Stimulated activated CD4-positive, alpha-beta T cell treated with anti-CD3 and anti-CD28 coated beads, Interleukin-4, amount 100 ng/mL, for 4 hours (primary cell): ENCODE results near the gene GRHL3.

Experiments used
- DNase-seq, 2 experiments: peaks; one replicate each; pipeline ENCODE4 v3.0.0-alpha.2; 2020

GRHL3 gene

GRCh38 chr1:24293392-24294227 is 25.5 kb upstream of the GRHL3 start:
- DNase-seq: no peak

- DNase-seq: no peak
Measured at GRCh38 chr1:24294228-24294672, 24.9 kb upstream of the GRHL3 start.

- DNase-seq: no peak
Measured at GRCh38 chr1:24294716-24295371, 24.3 kb upstream of the GRHL3 start.

GRCh38 chr1:24295535-24295934 is 23.6 kb upstream of the GRHL3 start:
- DNase-seq: no peak

GRCh38 chr1:24297187-24297851 is 21.8 kb upstream of the GRHL3 start:
- DNase-seq: no peak

- no peak for DNase-seq
Measured at GRCh38 chr1:24297852-24298232, 21.3 kb upstream of the GRHL3 start.

- no peak for DNase-seq
Measured at GRCh38 chr1:24298606-24299005, 20.6 kb upstream of the GRHL3 start.

GRCh38 chr1:24299901-24300300 is 19.3 kb upstream of the GRHL3 start:
- DNase-seq: no peak

GRCh38 chr1:24300971-24301784 is 18.0 kb upstream of the GRHL3 start:
- no peak for DNase-seq

- no peak for DNase-seq
Measured at GRCh38 chr1:24301785-24302175, 17.4 kb upstream of the GRHL3 start.

- DNase-seq: no peak
Measured at GRCh38 chr1:24302209-24302611, 16.9 kb upstream of the GRHL3 start.

GRCh38 chr1:24303600-24303999 is 15.6 kb upstream of the GRHL3 start:
- no peak for DNase-seq

GRCh38 chr1:24304763-24305162 is 14.4 kb upstream of the GRHL3 start:
- DNase-seq: no peak

GRCh38 chr1:24308365-24309015 is 10.7 kb upstream of the GRHL3 start:
- no peak for DNase-seq

GRCh38 chr1:24309762-24310485 is 9.2 kb upstream of the GRHL3 start:
- DNase-seq: no peak

GRCh38 chr1:24311234-24311633 is 7.9 kb upstream of the GRHL3 start:
- DNase-seq: no peak

GRCh38 chr1:24311741-24312140 is 7.4 kb upstream of the GRHL3 start:
- DNase-seq: no peak

GRCh38 chr1:24315391-24315790 is 3.8 kb upstream of the GRHL3 start:
- no peak for DNase-seq

- no peak for DNase-seq
Measured at GRCh38 chr1:24316645-24317044, 2.5 kb upstream of the GRHL3 start.

GRCh38 chr1:24317081-24317480 is 2.1 kb upstream of the GRHL3 start:
- DNase-seq: no peak

GRCh38 chr1:24317956-24318614 is 1.1 kb upstream of the GRHL3 start:
- no peak for DNase-seq
